ENCODE results near the gene NOX3.

- TF ChIP-seq CTCF (IDR thresholded peaks at IDR 0.05; ENCODE audit: poor library complexity) (no peak), EZH2 (IDR thresholded peaks at IDR 0.05; ENCODE audit: borderline replicate concordance) (no peak)
These were observed 15.1 kb downstream of the NOX3 start for GRCh38 chr6:155440398-155441111.
